Measurements from ENCODE around the gene CABLES1.

The CABLES1 gene

DNA sequence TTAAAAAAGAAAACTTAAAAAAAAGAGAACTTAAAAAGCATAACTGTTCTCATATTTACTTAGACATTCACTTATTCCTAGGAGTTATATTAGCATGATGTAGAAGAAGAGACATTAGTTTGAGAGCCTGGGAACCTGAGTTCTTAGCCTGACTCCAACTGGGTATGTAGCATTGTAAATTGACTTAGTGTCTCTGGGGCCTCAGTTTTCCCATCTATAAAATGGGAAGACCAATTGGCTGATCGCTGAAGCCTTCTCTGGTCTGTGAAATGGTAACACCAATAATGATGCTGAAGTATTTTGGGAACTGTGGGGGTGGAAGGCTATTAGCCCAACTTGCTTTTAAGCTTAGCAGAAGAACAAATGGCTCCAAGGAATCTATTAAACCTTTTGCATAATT, 55.9 kb downstream of the CABLES1 start:
- DNase-seq (ENCODE audit: low read depth in 2 of 2): no peak

DNA sequence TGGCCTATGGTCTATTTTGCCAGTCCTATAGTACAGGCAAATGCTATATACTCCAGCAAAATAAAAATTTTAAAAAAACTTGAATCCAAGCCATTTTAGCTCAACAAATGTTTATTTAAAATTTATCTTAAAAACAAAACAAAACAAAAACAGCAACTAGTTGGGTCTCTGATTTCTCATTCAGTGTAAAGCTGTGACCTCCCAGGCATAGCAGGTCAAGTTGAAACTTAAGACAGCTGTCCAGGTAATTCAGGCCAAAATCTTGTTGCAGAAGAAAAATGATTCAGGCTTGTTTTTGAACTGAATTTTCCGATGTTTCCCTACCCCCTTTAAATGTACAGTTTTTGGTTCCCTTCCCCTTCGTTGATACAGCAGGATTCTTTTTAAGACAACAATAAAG, 58.5 kb downstream of the CABLES1 start:
- no peak for DNase-seq (ENCODE audit: low read depth in 2 of 2)

DNA sequence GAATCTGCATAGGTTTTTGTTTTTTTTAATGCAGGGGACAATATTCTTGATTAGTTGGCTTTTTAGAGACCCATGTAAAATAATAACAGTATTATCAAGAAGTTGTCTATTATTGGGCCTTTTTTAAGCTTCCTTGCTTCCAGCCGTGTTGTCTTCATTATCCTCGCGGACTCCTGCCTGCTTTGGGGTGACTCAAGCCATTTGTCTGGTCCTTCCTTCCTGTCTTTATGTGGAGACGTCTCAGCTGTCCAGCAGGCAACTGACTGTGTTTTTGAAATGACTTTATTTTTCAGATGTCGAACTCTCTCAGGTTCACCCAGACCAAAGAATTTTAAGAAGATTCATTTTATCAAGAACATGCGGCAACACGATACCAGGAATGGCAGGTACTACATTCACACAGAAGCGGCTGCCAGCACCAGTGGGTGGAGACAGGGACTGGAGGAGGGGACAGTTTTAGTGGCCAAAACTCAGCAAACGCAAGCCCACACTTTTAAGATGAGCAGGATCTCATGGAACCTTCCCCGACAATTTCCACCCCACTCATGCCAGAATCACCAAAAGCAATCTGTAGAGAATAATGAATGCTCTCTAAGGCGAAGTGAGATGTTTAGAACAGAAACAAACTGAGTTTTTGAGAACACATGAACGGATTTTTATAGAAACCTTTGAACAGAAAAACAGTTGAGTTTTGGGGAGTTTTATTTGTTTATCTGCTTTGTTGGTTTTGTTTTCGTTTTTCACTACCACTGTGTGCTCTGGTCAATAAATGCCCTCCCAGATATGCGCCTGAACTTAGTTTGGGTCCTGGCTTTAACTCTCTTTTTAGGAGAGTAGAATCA, 59.1 kb downstream of the CABLES1 start:
- no peak for DNase-seq (ENCODE audit: low read depth in 2 of 2)

DNA sequence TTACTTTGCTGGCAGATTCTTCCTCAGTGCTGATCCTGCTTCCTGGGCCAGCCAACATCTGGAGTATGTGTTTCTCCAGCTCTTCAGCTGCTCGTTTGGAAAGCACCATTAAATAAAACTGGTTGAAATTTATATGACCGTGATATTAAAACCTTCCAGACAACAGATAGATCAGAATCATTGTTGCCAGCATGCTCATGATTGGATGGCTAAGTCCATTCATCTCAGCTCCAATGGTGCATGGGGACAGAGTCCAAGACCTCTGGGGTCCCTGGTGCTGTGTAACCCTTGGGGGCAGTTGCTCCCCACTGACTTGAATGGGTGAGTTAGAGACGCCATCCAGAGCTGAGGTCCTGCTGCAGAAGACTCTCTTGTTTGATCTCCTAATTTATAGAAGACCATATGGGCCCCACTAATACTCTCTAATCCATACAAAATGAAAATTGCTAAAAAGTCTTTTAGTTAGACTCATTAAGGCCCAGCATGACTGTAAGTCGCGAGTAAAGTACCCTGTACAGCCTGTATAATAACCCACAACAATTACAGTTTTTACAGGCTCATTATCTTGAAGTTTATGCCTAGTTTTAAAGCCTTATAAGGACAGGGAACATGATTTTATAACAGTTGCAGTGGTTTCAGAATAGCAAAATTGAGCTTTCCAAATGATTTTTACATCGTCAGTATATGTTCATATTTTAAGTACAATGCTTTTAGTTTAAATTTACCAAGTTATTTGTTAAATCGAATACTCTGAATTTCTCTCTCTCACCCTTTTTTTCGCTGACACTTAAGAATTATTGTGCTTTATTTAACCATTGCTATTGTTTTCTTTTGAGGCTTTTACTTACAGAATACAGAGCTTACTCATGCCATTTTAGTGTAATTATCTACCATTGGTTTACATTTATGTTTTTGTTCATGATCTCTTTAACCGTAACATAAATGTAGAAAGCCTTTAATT, 60.0 kb downstream of the CABLES1 start:
- no peak for DNase-seq (ENCODE audit: low read depth in 2 of 2)

DNA sequence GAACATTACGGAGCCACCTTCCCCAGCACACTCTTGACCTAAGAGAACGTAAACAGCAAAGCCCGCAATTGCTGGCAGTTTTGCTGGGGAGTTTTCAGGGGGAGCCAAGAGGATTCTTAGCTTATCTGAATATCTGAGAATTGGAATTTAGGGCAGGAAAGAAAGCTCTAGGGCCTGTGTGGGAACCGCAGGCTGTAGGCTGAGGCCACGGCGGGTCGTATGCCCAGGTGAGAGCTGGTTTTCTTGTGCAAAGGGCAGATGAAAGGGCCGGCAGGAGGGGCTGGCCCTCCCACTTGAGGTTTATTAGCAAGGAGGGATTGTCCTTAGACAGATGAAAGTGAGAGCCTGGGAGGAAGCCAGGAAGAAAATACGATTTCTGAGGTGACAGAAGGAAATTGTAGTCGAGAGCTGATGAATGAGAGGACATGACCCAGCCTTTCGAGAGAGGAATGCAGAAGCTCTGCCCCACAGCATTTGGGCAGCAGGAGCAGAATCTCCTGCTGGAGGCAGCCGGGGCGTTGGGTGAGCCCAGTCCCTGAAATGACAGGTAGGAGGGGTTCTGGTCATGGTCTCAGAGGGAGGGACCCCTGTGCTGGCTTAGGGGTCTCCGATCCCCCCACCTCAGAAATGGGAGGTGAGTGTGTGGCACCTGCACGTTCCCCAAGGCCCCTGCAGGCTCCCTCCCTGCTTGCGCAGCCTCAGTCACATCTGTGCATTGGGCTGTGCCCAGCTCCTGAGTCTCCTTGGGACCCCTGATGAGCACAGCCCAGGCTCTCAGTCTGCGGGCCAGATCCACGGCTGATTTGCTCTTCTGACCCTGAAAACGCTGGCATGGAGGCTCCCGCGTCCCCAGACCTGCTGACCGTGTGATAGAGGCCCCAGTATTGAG, 61.1 kb downstream of the CABLES1 start:
- DNase-seq (ENCODE audit: low read depth in 2 of 2): no peak

DNA sequence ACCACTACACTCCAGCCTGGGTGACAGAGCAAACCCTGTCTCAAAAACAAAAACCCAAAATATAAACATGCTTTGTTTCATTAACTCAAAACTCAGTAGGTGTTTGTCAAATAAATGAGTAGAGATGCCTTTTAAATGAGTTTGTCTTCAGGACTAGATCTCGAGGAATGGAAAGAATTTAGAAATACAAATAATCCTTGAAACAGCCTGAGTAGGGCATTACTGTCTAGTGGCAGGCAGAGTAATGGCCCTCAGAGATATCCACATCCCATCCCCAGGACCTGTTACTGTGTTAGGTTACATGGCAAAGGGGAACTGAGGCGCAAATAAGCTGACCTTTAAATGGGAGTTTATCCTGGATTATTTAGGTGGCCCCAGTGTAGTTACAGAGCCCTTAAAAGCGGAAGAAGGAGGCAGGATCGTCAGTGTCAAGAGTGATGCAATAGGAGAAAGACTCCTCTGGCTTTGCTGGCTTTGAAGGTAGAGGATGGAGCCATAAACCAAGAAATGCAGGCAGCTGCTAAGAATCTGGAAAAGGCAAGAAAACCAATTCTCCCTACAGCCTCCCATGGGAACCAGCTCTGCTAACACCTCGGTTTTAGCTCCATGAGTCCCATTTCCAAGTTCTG, 63.0 kb downstream of the CABLES1 start:
- no peak for DNase-seq (ENCODE audit: low read depth in 2 of 2)

DNA sequence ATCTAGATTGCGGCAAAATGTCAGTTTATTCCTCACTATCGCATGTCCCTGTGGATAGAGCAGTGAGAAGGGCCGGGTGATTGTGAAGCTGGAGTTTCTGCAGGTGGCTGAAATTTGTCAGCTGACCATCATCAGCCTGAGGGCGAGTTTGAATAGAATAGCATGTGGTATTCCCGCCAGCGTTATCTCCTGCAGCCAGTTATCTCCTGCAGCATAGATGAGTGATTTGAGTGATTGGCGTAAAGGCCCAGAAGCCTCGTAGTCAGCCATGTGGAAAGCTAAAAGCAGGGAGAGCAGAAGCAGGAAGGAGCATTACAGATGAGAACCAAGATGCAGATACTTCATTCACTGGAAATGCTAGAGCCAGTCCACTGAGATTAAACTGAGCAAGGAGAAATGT, 65.5 kb downstream of the CABLES1 start:
- no peak for DNase-seq (ENCODE audit: low read depth in 2 of 2)

DNA sequence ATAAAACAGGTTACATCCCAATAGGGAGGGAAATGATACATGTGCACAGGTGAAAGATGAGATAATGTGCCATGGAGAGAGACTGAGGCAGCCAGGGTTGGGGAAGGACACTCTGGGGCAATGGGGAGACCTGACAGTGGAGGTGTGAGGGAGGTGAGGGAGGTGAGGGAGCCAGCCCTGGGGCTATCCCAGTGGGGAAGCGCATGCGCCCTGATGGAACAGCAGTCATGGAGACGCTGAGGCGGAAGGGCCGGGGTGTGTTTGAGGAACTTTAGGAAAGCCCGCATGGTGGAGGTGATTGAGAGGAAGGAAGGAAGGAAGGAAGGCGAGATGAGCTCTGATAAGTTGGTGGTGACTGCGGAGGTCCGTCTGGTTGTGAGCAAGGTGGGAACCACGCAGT, 66.5 kb downstream of the CABLES1 start:
- DNase-seq (ENCODE audit: low read depth in 2 of 2): no peak

DNA sequence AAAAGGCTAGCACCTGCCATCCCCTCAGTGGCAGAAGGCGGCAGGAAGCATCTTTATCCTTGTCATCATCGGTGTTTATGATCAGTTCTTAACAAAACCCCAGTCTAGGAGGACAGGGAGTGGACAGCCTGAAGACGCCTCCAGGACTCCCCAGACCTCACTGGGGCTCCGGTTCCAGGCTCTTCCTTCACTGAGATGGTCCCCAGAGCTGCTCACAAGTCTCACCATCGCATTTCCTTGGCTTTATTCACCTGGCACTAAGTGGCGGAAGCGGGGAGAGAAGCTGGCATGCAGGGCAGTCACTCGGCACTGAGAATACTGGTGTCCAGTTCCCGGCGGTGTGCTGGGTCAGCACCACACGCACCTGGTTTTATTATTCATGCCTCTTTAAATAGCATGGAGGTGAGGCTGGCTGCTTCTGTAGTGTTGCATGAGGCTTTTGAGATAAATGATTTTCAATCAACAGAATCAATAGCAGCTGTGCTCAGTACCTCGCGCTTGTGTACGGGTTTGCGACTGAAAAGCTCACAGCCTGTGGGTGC, 68.7 kb downstream of the CABLES1 start:
- DNase-seq (ENCODE audit: low read depth in 2 of 2): no peak

DNA sequence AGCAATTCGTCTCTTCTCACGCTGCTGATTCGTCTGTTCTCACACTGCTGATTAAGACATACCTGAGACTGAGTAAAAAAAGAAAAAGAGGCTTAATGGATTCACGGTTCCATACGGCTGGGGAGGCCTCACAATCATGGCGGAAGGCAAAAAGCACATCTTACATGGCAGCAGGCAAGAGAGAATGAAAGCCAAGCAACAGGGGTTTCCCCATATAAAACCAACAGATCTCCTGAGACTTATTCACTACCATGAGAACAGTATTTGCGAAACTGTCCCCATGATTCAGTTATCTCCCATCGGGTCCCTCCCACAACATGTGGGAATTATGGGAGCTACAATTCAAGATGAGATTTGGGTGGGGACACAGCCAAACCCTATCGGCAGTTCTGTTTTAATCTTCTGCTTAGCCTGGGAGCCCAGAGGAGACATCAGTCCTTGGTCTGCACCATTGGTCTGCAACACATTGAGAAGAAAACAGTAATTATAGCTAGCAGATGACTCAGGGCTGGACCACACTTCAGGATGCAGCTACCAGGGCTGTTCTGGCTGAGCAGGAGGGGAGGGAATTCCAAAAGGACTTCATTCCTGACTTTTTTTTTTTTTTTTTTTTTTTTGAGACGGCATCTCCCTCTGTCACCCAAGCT, 69.4 kb downstream of the CABLES1 start:
- DNase-seq (ENCODE audit: low read depth in 2 of 2): no peak

DNA sequence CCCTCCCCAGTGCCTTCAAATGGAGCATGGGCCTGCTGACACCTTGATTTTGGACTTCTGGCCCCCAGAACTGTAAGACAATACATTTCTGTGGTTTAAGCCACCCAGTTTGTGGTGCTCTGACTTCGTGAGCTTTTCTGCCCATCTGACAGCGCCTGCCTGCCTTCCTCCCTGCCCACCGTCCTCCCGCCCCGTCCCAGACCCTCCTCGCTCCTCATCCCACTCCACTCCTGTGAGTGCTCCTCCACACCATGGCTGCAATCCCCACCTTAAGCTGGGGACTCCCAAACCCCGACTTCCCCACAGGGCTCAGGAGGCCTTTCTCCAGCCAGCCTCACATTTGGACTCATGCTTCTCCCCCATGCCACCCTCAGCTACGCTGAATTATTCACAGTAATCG, 70.7 kb downstream of the CABLES1 start:
- DNase-seq (ENCODE audit: low read depth in 2 of 2): no peak

DNA sequence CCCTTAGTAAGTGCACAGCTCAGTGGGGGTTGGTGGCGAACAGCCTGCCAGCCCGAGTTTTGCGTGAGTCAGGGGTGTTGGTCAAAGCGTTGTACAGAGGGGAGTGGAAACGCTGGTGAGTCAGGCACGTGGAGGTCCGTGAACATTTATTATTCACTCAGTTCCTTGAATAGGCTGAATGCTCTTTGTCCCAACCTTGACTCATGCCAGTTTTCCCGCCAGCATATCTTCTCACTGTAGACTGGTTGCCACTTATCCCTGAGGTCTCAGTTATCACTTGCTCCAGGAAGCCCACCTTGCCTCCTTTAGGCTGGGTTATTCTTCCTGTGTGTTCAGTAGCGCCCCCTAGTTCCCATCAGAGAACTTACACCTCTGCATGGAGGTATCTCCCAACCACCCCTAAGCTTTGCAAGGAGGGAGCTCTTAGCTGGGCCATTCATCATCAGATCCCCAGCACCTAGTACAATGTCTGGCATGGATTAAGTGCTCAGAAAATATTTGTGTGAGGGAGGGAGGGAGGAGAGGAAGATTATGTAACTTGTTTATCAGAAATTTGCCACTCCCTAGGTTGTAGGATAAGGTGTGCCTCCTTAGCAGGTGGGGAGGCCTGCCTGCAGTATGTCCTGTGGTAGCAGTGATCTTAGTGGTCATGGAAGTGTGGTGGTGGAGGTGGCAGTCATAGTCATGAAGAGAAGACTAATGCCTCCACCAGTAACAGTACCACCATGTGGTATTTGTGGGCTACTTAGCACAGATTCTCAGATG, 72.1 kb downstream of the CABLES1 start:
- peak in 1 of 2 donors; percentile 17 for DNase-seq (ENCODE audit: low read depth in 2 of 2)

DNA sequence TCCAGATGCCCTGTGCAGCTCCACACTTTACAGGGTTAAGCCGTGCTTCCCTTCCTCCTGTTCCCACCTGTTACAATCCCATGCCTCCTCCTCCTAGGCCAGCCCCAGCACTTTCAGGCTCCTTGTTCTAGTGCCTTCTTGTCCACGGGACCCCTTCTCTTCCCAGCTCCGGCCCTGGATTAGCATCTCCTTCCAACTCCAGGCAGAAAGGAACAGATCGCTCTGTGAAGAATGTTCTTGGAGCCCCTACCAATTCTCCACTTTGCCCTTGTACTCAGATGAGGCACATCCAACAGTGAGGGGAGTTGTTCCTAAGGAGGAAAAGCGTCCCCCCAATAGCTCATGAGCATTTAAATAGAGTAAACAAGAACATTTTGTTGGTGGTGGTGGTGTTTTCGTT, 72.7 kb downstream of the CABLES1 start:
- DNase-seq (ENCODE audit: low read depth in 2 of 2): no peak

DNA sequence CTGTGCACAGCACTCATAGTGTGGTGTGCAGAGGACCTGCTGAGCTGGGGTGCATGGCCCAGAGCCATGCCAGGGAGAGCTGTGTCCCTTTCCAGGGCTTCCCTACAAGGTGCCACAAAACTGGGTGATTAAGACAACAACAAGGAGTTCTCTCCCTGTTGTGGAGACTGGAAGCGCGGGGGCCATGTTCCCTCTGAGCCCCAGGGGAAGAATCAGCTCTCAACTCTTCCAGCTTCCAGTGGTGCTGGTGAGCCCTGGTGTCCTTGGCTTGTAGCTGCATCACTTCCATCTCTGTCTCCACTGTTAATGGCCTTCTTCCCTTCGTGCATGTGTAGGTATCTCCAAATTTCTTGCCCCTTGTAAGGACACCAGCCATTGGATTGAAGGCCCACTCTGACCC, 73.3 kb downstream of the CABLES1 start:
- no peak for DNase-seq (ENCODE audit: low read depth in 2 of 2)

DNA sequence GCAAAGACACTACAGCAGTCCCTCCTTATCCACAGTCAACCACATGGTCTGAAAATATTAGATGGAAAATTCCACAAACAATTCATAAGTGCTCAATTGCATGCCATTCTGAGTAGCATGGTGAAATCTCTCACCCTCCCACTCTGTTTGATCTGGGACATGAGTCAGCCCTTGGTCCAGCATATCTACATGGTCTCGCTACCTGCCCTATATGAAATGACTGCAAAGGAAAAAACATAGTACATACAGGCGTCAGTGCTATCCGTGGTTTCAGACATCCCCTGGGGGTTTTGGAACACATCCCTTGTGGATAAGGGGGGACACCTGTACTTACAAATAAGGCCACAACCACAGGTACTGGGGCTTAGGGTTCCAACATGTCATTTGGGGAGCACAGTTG, 73.7 kb downstream of the CABLES1 start:
- DNase-seq (ENCODE audit: low read depth in 2 of 2): peak; percentile 38 to 52

DNA sequence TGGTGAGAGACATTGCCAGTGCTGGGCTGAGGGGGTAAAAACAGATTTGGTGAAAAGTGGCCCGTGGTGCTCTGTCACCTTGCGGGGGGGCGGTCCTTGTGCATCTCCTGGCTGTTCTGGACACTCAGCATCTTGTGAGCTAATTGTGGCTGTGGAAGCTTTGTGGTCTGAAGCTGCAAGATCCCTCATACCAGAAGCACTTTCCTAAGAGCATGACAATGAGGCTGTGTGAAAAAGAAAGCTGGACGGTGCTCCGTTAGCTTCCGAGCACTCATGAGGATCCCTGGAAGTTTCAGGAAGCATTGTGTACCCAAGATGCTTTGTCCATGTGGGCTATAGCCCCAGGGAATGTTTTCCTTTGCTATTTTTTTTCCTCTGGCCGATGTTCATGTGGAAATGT, 74.5 kb downstream of the CABLES1 start:
- DNase-seq (ENCODE audit: low read depth in 2 of 2): no peak

DNA sequence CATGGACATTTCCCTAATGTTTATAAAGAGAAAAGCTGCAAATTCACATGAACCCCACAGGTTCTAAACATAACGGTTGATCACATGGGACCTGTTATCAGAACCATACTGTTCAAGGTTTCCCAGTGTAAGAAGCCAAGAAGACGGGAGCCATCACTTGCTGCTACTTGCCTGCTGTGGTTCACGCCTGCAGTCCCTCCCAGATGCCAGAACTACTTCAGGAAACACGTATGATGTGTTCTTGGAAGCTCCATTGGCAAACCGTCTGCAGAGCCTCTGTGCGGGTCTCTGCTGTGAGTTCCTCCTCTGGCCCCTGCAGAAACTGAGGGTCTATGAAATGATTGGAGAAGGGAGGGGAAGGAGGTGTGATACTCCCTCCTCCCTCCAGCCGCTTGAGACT, 75.2 kb downstream of the CABLES1 start:
- DNase-seq (ENCODE audit: low read depth in 2 of 2): no peak

DNA sequence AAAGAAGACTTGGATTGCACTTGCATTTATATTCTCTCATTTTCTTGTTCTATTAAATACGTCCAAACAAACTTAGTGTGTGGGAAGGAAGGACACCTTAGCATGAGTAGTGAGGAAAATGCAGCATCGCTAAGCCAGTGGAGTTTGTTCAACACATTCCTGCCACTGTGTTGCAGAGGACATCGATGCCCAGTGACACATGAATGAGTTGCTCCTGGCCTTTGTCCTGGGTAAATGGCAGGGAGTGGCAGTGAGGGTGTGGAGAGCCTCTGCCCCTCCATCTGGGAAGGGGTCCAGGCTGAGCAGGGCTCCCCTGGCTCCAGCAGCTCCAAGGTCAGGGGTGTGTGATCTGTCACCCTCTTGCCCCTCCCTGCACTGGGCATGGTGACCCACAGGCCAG, 75.9 kb downstream of the CABLES1 start:
- DNase-seq (ENCODE audit: low read depth in 2 of 2): no peak

DNA sequence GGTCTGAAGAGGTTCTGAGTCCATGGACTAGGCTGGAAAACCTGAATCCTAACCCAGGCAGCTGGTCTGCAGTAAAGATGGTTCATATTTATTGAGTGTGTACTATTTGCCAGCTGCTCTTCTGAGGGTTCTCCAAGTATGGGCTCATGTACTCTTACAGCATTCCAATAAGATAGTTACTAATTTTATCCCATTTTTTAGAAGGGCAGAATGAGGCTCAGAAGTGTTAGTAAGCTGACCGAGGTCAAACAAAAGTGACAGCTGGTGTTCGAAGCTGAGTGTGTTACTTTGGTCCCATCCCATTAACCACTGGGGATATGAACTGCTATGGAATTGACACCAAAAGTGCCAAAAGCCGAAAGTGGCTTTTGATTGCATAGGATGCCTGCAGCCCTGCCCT, 76.9 kb downstream of the CABLES1 start:
- DNase-seq (ENCODE audit: low read depth in 2 of 2): no peak

DNA sequence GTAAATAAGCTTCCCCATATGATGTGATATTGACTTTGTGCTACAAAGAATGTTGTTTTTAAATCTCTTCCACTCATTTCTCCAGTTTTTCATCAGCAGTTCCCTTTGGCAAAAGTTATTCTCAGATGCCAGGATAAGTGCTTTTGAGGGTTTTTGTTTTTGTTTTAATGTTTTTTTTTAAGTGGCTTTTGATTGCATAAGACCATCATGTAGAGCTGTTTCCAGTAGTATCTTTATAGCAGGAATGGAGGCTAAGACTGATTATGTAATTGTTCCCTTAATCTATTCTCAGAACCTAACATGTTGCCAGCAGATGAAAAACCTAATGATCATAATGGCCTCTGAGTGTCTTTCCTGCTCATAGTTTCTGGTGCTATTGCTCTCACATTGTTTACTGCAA, 77.9 kb downstream of the CABLES1 start:
- DNase-seq (ENCODE audit: low read depth in 2 of 2): no peak

All from stimulated activated CD8-positive, alpha-beta memory T cell treated with anti-CD3 and anti-CD28 coated beads, Interleukin-15, amount 100 ng/mL, for 48 hours (primary cell).